Activated CD8-positive, alpha-beta memory T cell treated with anti-CD3 and anti-CD28 coated beads, Interleukin-2, amount 10 ng/mL, durations not matched to agents 7 days and 5 days (primary cell): Measurements from ENCODE around the gene CCNL1. TPM values are rescaled to one million over a fixed set of nuclear protein-coding genes. Genes with fewer than 3 reads are reported as not detected.

Experiments used
- ATAC-seq: fragments of 150-1000 bp; cut with Tn5 transposase; one replicate; pipeline ENCODE4 v1.10.0; 2021; ENCODE audit warnings: moderate library complexity
- CTCF ChIA-PET: fragments of 350-600 bp; sonication (Branson Sonifier 250); formaldehyde crosslinking; loops from one replicate; lab custom pipeline; 2021; ENCODE audit warnings: antibody characterized with exemption; lab: Charles Lee
- DNase-seq: peaks from one replicate; pipeline ENCODE4 v3.0.0-alpha.2; 2020
- H3K27ac Mint-ChIP-seq: one replicate; pipeline ENCODE4 v1.8.0; 2021; ENCODE audit warnings: mild to moderate bottlenecking, mixed read lengths
- H3K27me3 Mint-ChIP-seq: one replicate; pipeline ENCODE4 v1.8.0; 2021; ENCODE audit warnings: mixed read lengths
- H3K36me3 Mint-ChIP-seq: one replicate; pipeline ENCODE4 v1.8.0; 2021; ENCODE audit warnings: mild to moderate bottlenecking, mixed read lengths
- H3K4me1 Mint-ChIP-seq: one replicate; pipeline ENCODE4 v1.8.0; 2021; ENCODE audit warnings: mixed read lengths
- H3K4me3 Mint-ChIP-seq: one replicate; pipeline ENCODE4 v1.8.0; 2021; ENCODE audit warnings: mild to moderate bottlenecking, moderate library complexity, mixed read lengths
- H3K9me3 Mint-ChIP-seq: one replicate; pipeline ENCODE4 v1.8.0; 2022; ENCODE audit warnings: low read depth, mixed read lengths
- total RNA-seq, 2 experiments: library from RNA; stranded (reverse); gene quantifications; one replicate each; pipeline ENCODE4 v1.2.3, GENCODE V29; 2021

Gene CCNL1
- total RNA-seq, 2 experiments from 2014 or later: 166 to 254 TPM

DNA sequence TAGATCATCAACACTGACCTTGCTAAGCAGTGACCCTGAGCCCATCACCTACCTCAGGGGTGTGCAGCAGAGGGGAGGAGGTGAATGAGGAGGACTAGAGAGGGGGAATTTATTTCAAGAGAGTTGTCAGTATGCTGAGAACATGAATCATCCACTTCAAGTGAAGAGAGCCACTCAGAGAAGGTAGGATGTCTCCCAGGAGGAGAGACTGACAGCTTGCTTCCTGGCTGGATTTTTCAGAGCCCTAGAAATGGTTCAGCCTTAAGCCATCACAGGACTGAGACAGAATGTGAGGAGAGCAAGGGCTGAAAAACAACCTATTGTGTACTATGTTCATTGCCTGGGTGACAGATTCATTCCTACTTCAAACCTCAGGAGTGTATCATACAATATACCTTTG is 34.8 kb downstream of the CCNL1 start:
- H3K9me3 Mint-ChIP-seq: no peaks in the 10 kb centered on the region
- no peaks in the 10 kb centered on the region for H3K27me3 Mint-ChIP-seq
- CTCF ChIA-PET: interaction anchor here (0.9 to 19.3 kb wide), 2 partner anchors 10 to 39 kb away, joined by 3 to 332 read pairs; no protein-coding TSS in a partner anchor
- peaks cover 4% of the 10 kb centered on the region for H3K36me3 Mint-ChIP-seq
- peaks cover 39% of the 10 kb centered on the region for H3K4me1 Mint-ChIP-seq
- DNase-seq (no peak), ATAC-seq (no peak)
- H3K27ac Mint-ChIP-seq: no peak overlapping the region
- H3K4me3 Mint-ChIP-seq: no peak overlapping the region

- Mint-ChIP-seq H3K27ac (no peak overlapping the region), H3K36me3 (peaks cover 13% of the 10 kb centered on the region), H3K27me3 (no peaks in the 10 kb centered on the region), H3K4me1 (peaks cover 34% of the 10 kb centered on the region), H3K9me3 (no peaks in the 10 kb centered on the region), H3K4me3 (no peak overlapping the region)
- no peak for ATAC-seq
- CTCF ChIA-PET: interaction anchor here (4.0 to 19.3 kb wide), 2 partner anchors 14 to 37 kb away, joined by 13 to 332 read pairs; no protein-coding TSS in a partner anchor
- no peak for DNase-seq
These were observed 36.3 kb downstream of the CCNL1 start for GRCh38 chr3:157123621-157124020.

DNA sequence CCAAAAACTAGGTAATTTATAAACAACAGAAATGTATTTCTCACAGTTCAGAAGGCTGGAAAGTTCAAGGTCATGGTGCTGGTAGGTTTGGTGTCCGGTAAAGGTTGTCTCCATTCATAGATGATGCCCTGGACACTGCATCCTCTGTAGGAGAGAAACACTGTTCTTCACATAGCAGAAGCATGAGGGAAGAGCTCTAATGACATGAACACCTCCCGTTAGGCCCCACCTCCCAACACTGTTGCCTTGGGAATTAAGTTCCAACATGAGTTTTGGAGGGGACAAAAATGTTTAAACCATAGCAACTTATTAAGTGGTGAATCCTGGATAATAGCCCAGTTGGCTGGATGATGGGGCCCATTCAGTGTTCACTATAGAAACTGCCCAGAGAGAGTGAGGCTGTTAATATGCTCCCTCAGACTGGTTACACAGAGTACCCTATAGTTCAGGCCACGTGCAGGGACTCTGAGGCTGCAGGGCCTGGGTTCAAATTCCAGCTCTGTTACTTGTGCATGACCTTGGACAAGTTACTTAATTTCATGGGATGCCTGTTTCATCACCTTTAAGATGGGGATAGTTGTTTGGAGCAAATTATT is 37.0 kb downstream of the CCNL1 start:
- Mint-ChIP-seq H3K9me3 (no peaks in the 10 kb centered on the region), H3K36me3 (peaks cover 13% of the 10 kb centered on the region), H3K4me3 (no peak overlapping the region), H3K4me1 (peaks cover 31% of the 10 kb centered on the region), H3K27me3 (no peaks in the 10 kb centered on the region), H3K27ac (no peak overlapping the region)
- DNase-seq: no peak
- no peak for ATAC-seq
- CTCF ChIA-PET: interaction anchor here (2.4 to 19.3 kb wide), 3 partner anchors 8 to 36 kb away, joined by 11 to 332 read pairs (median 13); no protein-coding TSS in a partner anchor

DNA sequence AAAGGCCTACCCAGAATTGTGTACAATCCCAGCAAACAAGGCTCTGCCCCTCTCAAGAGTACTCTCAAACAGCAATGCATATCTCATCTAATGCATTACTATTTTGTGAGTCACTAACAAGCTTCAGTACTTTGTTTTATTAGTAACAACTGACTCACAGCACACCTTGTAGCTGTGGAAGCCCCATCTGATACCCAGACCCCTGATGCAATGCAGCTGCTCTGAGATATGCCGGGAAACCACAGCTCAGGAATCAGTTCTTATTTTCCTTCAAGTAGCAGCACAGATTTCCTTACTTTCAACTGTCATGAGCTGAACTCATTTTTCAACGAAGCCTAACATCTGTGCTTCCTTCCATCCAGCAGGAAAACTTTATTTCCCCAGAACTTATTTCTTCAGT is 37.8 kb downstream of the CCNL1 start:
- CTCF ChIA-PET: interaction anchor here (2.4 to 19.3 kb wide), 3 partner anchors 8 to 36 kb away, joined by 11 to 332 read pairs (median 13); no protein-coding TSS in a partner anchor
- H3K9me3 Mint-ChIP-seq: no peaks in the 10 kb centered on the region
- H3K4me3 Mint-ChIP-seq: no peak overlapping the region

GRCh38 chr3:157121522-157121921 is 38.4 kb downstream of the CCNL1 start:
- H3K9me3 Mint-ChIP-seq: no peaks in the 10 kb centered on the region
- H3K4me1 Mint-ChIP-seq: peaks cover 24% of the 10 kb centered on the region
- no peak overlapping the region for H3K27ac Mint-ChIP-seq
- DNase-seq (no peak), ATAC-seq (no peak)
- CTCF ChIA-PET: interaction anchor here (2.4 to 19.3 kb wide), 3 partner anchors 9 to 35 kb away, joined by 11 to 332 read pairs (median 13); no protein-coding TSS in a partner anchor
- no peak overlapping the region for H3K4me3 Mint-ChIP-seq
- H3K36me3 Mint-ChIP-seq: peaks cover 13% of the 10 kb centered on the region
- no peaks in the 10 kb centered on the region for H3K27me3 Mint-ChIP-seq

More for the DNA sequence above, 37.8 kb downstream of the CCNL1 start:
- Mint-ChIP-seq H3K36me3 (peaks cover 13% of the 10 kb centered on the region), H3K27ac (no peak overlapping the region), H3K4me1 (peaks cover 26% of the 10 kb centered on the region), H3K27me3 (no peaks in the 10 kb centered on the region)
- no peak for DNase-seq
- no peak for ATAC-seq

DNA sequence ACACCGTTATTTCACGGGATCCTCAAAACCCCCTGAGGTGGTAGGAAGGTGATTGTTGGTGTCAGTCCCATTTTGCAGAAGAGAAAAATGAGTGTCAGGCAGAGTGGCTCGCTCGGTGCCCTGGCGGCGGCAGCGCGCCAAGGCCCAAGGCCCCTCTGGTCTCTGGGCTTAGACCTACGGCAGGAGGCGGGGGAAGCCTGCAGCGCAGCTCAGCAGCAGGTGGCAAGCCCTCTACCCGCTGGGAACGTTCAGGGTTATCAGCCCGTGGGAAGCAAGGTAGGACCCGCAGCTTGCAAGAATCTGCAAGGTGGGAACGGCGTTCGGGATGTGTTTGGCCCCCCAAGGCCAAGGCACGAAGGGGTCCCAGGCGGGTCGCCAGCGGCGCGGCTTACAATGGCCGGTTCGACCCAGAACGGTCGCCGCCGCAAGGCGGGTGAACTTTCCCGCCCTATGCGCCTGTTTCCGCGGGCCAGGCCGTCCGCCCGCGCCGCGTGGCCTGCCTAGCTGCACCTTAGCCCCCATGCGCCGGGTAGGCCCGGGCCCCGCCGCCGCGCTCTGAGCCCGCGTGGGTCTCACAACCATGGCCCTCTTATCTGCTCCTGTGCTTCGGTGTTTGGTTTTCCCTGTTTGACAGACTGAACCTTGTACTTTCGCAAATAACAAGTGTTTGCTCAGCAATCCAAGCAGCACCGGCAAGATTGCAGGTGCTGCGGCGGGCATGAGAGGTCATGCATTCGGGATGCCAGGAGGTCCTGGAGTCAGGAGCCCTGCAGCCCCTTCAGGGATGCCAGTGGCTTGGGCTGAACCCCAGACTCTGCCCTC is 39.7 kb downstream of the CCNL1 start:
- Mint-ChIP-seq H3K4me3 (no peak overlapping the region), H3K9me3 (no peaks in the 10 kb centered on the region), H3K4me1 (peaks cover 30% of the 10 kb centered on the region), H3K27ac (peak overlapping the region; percentile 68), H3K27me3 (no peaks in the 10 kb centered on the region), H3K36me3 (peaks cover 13% of the 10 kb centered on the region)
- no peak for DNase-seq
- ATAC-seq: no peak
- CTCF ChIA-PET: interaction anchor here (1.0 to 19.3 kb wide), 3 partner anchors 11 to 34 kb away, joined by 4 to 332 read pairs (median 13); no protein-coding TSS in a partner anchor

- Mint-ChIP-seq H3K27me3 (no peaks in the 10 kb centered on the region), H3K4me3 (peak overlapping the region; percentile 4), H3K4me1 (peaks cover 28% of the 10 kb centered on the region), H3K9me3 (no peaks in the 10 kb centered on the region), H3K36me3 (peaks cover 13% of the 10 kb centered on the region), H3K27ac (peak overlapping the region; percentile 68)
- ATAC-seq: peak; percentile 97
- CTCF ChIA-PET: interaction anchor here (1.0 to 4.0 kb wide), 2 partner anchors 12 to 18 kb away, joined by 4 to 13 read pairs; no protein-coding TSS in a partner anchor
- DNase-seq: peak; percentile 88
These were observed 40.5 kb downstream of the CCNL1 start for GRCh38 chr3:157119369-157119951.

DNA sequence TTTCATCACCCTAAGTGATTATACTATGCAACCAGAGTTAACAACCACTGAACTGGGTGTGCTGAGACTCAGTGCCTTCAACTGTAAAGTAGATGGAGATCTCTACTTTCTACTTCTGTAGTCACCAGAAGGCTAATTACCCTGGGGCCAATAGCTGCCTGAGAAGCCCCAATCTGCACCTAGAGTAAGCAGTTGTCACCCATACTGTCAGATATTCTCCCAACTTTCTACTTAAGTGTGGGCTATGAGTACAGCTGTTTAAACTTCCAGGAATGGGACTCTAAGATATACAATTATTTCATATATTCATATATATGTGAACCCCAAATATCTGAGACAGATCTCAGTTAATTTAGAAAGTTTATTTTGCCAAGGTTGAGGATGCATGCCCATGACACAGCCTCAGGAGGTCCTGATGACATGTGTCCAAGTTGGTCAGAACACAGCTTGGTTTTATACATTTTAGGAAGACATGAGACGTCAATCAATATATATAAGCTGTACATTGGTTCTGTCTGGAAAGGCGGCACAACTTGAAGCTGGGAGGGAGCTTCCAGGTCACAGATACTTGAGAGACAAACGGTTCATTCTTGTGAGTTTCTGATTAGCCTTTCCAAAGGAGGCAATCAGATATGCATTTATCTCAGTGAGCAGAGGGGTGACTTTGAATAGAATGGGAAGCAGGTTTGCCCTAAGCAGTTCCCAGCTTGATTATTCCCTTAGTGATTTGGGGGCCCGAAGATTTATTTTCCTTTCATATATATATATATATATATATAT is 41.9 kb downstream of the CCNL1 start:
- no peak for DNase-seq
- H3K4me3 Mint-ChIP-seq: no peak overlapping the region

DNA sequence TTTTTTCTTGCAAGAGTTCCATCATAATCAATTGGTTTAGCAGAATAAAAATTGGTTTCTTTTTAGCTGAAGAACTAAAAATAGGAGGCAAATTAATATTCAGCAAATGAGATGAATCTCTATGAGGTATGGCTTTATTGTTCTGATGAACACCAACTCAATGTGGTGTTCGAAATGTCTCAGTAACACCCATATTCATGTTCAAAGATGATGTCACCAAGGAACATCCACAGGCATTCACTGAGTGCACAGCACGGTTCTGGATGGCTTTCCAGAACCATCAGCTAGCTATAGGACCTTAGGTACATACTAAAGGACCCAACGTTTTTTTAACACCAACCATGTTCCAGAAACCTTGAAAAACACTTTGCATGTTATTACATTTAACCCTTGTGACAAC is 42.7 kb downstream of the CCNL1 start:
- no peak for DNase-seq
- Mint-ChIP-seq H3K27me3 (no peaks in the 10 kb centered on the region), H3K27ac (no peak overlapping the region), H3K36me3 (peaks cover 13% of the 10 kb centered on the region), H3K4me1 (peaks cover 28% of the 10 kb centered on the region), H3K4me3 (no peak overlapping the region), H3K9me3 (no peaks in the 10 kb centered on the region)
- ATAC-seq: no peak
- CTCF ChIA-PET: interaction anchor here (0.6 to 2.3 kb wide), 5 partner anchors 14 to 28 kb away, joined by 3 to 10 read pairs (median 6); no protein-coding TSS in a partner anchor

More for the DNA sequence above, 41.9 kb downstream of the CCNL1 start:
- no peaks in the 10 kb centered on the region for H3K9me3 Mint-ChIP-seq
- peaks cover 28% of the 10 kb centered on the region for H3K4me1 Mint-ChIP-seq
- CTCF ChIA-PET: interaction anchor here (0.8 to 2.3 kb wide), 5 partner anchors 16 to 29 kb away, joined by 3 to 10 read pairs (median 6); no protein-coding TSS in a partner anchor
- peaks cover 13% of the 10 kb centered on the region for H3K36me3 Mint-ChIP-seq
- no peak for ATAC-seq
- no peak overlapping the region for H3K27ac Mint-ChIP-seq
- H3K27me3 Mint-ChIP-seq: no peaks in the 10 kb centered on the region

GRCh38 chr3:157116017-157116416 is 43.9 kb downstream of the CCNL1 start:
- H3K36me3 Mint-ChIP-seq: peaks cover 9% of the 10 kb centered on the region
- H3K9me3 Mint-ChIP-seq: no peaks in the 10 kb centered on the region
- DNase-seq (no peak), ATAC-seq (no peak)
- H3K4me3 Mint-ChIP-seq: no peak overlapping the region
- CTCF ChIA-PET: interaction anchor here (1.1 to 2.1 kb wide), 3 partner anchors 10 to 22 kb away, joined by 3 to 10 read pairs (median 3); no protein-coding TSS in a partner anchor
- no peak overlapping the region for H3K27ac Mint-ChIP-seq
- no peaks in the 10 kb centered on the region for H3K27me3 Mint-ChIP-seq
- H3K4me1 Mint-ChIP-seq: peaks cover 28% of the 10 kb centered on the region

DNA sequence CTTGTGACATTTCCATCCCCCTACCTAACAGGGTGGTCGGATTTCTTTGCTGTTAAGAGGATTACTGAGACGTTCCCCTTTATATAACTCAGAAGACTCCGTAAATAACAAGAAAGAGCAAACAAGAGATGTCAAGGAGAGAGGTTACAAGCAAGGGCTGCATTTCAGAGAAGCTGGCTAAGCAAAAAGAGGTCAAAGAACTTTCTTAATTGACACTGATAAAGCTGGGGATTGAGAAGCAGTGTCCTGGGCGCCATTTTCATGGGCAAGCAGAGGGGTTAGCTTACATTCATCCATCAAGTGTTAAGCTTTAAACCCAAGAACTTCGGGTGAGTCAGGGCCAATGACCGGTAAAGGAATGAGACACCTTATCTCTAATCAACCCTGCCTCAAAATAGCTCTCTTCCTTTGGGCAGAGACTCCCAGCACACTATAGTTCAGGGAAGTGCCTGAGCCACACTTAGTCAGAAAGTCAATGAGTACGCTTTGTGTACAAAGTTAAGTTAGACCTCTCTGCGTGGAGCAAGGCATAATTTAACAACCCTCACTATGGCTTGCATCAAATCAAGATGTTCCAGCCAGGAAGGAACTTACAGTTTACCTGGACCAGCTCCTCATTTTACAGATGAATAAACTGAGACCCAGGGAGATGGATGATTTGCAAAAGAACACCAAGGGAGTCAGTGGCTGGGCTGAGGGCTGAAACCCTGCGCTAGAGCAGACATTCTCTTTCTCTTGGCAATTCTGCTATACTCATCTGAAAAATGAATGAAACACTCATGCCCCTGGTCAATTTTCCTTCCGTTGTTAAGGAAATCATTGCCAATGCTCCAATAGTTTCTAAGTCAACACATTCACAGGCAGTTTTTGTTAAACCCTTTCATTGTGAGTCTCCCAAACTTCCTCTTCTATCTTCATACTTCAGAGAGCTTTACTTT is 44.6 kb downstream of the CCNL1 start:
- Mint-ChIP-seq H3K36me3 (peaks cover 9% of the 10 kb centered on the region), H3K4me3 (no peak overlapping the region), H3K27ac (no peak overlapping the region), H3K9me3 (no peaks in the 10 kb centered on the region), H3K27me3 (no peaks in the 10 kb centered on the region), H3K4me1 (peaks cover 28% of the 10 kb centered on the region)
- no peak for ATAC-seq
- CTCF ChIA-PET: interaction anchor here (1.1 to 3.7 kb wide), 4 partner anchors 10 to 23 kb away, joined by 3 to 14 read pairs (median 6); no protein-coding TSS in a partner anchor
- DNase-seq: no peak
